ENCODE measurements around the gene MAN1B1.

Gene MAN1B1

GRCh38 chr9:137069508-137070091 lies 17.2 kb upstream of the MAN1B1 start:
- DNase-seq, result no peak

- DNase-seq, result peak; percentile 91
Observed at GRCh38 chr9:137070201-137070905, 16.4 kb upstream of the MAN1B1 start, which contains the start of gene SAPCD2. Gene SAPCD2, minus strand, starts transcription at chr9:137070557. Its CDS starts 97 bp downstream, at chr9:137070460.

- DNase-seq, result peak; percentile 59
Observed at GRCh38 chr9:137070906-137071275, 15.9 kb upstream of the MAN1B1 start.

GRCh38 chr9:137071282-137071681 lies 15.5 kb upstream of the MAN1B1 start:
- DNase-seq, result no peak

GRCh38 chr9:137073992-137074399 lies 12.8 kb upstream of the MAN1B1 start:
- no peak for DNase-seq

- no peak for DNase-seq
Observed at GRCh38 chr9:137074657-137075274, 12.0 kb upstream of the MAN1B1 start.

- no peak for DNase-seq
Observed at GRCh38 chr9:137075275-137075775, 11.5 kb upstream of the MAN1B1 start.

GRCh38 chr9:137076636-137077009 lies 10.2 kb upstream of the MAN1B1 start:
- no peak for DNase-seq

- DNase-seq, result no peak
Observed at GRCh38 chr9:137077010-137077747, 9.6 kb upstream of the MAN1B1 start, which contains the start of gene UAP1L1. Gene UAP1L1, plus strand, starts transcription at chr9:137077517. Its CDS starts 16 bp downstream, at chr9:137077533.

- no peak for DNase-seq
Observed at GRCh38 chr9:137077758-137078693, 8.8 kb upstream of the MAN1B1 start.

GRCh38 chr9:137078701-137079400 lies 7.9 kb upstream of the MAN1B1 start:
- DNase-seq, result no peak

- DNase-seq, result no peak
Observed at GRCh38 chr9:137079401-137079787, 7.4 kb upstream of the MAN1B1 start.

- DNase-seq, result no peak
Observed at GRCh38 chr9:137080260-137081122, 6.3 kb upstream of the MAN1B1 start.

- DNase-seq, result no peak
Observed at GRCh38 chr9:137082222-137082924, 4.4 kb upstream of the MAN1B1 start.

GRCh38 chr9:137082925-137083290 lies 3.9 kb upstream of the MAN1B1 start:
- DNase-seq, result no peak

GRCh38 chr9:137083394-137084004 lies 3.3 kb upstream of the MAN1B1 start:
- no peak for DNase-seq

GRCh38 chr9:137084526-137084925 lies 2.3 kb upstream of the MAN1B1 start:
- DNase-seq, result no peak

- DNase-seq, result no peak
Observed at GRCh38 chr9:137085920-137086530, 760 bp upstream of the MAN1B1 start.

- no peak for DNase-seq
Observed at GRCh38 chr9:137087409-137087925, 682 bp downstream of the MAN1B1 start.

Measured in NCI-H1436 (cell line).